Activated CD4-positive, alpha-beta T cell treated with anti-CD3 and anti-CD28 coated beads, Interleukin-2, Interleukin-6, amounts not matched to agents 100 ng/mL and 50 ng/mL, durations not matched to agents 16 hours and 8 hours (primary cell): ENCODE results near the gene TTC6.

Experiments
- DNase-seq: peaks from one replicate; pipeline ENCODE4 v3.0.0-alpha.2; 2020

The TTC6 gene

DNA sequence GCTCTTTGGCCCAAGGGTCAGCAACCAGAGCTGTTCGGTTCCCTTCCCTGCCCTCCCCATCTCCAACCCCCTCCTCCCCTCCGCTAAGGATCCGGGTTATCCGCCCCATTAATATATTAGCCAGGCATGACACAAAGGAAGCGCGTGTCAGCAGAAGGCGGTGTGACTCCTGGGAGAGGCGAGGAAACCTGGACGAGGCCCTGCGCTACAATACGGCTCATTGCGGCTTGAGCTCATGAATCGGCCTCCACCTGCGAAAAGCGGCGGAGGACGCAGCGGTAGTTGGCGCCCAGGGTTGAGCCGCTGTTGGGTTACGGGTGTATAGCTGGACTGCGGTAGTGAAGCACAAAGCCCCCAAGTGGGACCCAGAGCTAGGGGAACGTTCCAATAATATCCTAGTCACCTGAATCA lies 10.3 kb upstream of the TTC6 start:
- no peak for DNase-seq

DNA sequence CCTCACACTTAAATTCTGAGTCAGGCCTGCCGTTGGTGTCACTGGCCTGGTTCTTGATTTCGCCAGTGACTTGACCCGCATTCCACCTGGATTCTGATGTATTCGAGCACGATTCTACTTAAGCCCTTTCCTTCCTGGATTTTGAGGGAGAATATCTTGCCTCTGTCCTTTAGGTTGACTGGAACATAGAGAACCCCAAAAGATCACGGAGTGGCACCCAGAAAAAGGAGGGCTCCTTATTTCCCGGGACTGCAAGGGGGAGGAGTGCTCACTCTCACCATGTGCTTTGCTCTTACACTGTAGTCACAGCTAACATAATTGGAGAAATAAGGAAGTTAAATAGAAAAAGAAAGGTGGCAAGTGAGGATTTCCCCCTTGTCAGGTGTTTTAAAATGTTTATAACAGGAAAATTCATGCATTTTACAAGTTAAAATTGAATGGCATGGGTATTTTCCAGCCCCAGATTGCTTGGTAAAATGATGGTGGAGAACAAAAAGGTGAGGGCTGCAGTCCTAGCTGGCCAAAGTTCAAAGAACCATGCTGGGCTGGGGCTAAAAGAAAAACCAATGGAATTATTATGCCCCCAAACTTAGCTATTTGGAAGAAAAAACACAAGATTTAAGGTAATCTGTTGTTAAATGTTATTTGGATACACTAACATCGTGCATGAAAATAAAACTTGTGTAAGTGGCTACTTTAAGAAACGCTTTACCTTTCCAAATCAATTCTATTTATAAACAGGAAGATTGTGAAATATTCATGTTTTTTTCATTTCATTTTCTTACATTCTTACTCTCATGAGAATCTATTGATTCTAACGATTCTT lies 9.2 kb upstream of the TTC6 start:
- DNase-seq, result no peak

DNA sequence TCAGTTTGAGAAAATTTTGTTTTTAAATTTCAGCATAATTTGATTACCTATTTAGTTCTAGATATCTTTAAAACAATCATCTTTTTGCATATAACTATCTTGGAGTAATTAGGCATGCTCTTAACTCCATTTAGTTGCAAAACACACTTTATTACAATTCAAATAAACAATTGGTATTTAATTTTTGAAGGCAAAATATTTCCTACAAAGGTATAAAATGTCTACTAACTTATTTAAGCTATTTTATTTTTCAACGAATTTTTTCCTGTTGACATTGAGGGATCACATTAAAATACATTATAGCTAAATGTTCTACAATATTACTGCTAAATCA lies 8.7 kb upstream of the TTC6 start:
- DNase-seq, result no peak

DNA sequence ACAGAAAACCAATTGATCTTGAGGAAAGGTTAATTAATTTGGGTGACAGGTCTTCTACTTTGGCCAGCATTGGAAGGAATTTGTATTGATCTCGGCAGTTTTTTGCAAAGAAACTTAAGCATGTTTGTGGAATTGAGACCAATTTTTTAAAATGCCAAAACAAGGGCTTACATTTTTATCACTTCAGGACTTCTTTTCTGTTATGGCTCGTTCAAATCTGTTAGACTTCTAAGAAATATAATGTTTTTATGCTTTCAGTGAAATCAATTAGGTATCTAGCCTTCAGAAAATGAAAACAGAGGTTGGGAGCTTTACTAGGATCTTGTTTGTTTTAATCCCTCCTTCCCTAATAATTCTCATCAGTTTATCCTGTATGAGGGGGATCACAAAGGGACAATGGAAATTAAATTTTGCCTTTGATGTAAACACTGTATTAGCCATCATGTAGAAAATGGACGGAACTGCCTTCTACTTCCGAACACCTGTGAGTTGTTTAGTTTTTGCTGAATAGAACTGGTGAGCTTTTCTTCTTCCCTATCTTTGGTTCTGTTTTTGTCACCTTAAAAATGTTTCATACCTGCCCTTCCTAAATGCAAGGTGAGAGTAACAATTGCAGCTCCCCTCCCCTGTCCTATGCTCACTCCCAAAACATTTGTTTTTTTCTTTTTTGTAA lies 8.2 kb upstream of the TTC6 start:
- DNase-seq, result no peak

DNA sequence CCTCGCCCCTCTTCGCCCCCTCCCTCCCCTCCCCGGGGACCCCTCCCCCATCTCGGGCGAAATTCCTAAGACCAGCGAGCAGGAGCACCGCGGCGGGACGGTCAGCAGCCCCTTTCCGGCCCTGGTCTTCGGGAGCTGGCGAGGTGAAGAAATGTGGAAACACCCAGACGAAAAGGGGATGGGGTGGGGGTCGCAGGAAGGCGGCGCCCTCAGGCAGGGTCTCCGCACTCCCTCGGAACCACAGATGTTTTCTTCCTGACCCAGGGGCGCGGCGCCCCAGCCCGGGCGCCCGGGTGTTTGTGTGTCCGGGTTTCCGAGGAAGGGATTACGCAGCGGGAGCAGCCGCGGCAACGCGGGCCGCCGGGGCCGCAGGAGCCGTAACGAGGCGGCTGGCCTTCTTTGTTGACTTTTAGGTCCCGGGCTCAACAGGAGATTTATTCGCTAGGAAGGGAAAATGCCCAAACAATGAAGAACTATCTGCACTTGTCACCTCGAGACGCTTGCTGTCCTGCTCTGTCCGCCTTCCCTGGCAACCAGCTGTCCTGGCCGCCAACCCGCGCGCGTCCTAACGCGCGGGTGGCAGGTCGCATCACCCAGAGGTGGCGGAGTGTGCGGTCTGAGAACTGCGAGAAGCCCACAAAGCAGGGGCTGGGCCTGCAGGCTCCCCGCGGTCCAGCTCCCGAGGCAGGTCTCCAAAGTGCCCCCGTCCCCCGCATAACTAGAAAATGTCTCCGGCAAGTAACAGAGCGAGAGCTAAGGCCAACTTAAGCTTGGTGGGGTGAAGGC lies 7.4 kb upstream of the TTC6 start:
- no peak for DNase-seq

DNA sequence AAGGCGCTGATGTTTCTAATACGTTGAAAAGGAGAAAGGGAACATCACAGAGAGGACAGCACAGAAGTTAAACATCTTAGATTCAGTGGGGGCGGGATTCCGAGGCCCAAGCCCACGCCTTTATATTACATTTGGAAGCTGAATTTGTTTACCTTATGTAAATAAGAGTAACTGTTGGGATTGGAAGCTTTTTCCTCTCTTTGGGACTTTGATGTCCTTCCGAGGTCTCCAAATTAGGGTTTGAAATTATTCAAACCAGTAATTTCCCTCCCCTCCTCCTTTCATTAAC lies 6.8 kb upstream of the TTC6 start:
- no peak for DNase-seq

DNA sequence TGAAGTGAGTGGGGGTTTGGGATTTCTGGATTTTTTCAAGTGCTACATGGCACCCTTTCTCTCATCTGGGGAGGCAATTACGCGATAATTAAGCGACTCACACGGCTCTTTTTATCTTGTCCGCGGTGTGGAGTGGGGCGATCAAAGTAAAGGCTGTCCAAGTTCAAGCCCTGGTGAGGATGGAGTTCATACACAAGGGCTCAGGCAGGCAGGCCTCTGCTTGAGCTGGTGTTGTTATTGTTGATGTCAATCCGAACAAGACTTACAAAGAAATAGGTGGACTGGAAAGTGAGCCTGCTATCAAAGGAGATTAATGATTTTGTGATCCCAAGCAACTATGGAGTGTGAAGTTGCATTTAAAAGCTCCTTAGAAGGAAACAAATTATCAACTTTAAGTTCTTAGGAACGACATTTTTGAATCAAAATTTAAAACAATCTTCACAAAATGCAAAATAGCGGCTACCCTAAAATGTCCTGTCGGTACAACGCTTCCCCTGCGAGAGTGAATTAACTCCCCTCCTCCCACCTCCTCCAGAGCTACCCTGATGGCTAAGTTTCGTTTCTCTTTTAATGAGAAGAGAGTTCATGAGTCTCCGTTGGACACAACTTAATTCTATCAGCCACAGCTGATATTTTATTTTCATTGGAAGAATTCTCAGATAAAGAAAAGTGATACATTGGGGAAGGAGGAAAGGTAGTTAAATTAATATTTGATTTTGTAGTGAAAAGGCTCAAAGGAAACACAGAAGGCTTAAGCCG lies 6.3 kb upstream of the TTC6 start:
- no peak for DNase-seq

DNA sequence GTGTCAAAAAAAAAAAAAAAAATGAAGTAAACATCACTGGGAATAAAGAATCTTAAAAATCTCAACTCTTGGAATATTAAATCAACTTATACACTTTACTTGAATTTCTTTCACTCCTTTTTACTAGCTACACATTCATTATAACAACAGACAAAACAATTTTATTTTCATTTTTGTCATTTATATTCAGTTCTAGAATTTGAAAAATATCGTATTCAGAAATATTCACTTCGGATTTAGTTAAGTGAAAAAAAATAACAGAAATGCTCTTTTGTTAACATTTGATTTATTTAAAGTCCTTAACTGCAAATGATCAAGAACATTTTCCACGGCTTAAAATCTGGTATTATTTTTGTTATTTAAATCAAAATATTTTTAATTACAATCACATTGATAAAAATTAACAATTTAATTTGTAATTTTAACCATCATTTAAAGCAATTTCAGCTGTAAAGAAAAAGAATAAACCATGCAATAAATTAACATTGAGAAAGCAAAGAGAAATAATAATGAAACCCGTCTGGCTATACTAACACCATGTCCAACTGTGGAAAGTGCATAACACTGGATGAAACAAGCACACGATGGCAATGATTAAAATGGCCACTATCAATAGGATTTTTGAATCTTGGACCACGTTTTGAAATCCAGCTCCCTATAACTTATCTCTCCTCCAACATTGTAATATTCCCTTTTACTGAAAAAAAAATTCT lies 5.6 kb upstream of the TTC6 start:
- DNase-seq, result no peak

DNA sequence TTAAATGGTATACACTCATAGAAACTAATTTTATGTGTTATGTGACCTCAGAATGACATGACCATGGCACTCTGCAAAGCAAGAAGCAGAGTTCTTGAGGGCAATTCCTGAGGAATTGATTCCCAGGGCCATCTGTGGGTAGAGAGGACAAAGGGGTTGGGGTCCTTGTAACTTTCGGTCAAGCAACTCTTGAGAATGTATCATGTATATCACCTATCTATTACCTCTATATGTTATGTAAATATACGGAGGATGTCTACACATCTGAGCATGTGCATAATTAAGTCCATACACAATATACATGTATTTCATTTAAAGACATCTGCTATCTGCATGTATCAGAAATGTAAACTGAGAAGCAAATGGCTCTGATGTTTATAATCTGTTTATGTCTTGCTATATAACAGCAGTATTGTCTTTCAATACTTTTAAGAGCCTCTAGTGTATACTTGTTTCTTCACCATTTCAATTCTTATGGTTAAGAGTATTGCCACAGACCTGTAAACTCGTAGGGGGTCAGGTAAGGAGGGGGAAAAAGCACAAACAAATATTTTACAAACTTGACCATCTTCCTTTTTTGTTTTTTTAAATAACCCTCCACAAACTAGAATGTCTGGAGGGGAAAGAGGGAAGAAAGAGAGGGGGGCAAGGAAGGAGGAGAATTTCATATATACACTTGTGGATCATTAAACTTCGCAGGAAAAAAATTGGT lies 4.8 kb upstream of the TTC6 start:
- DNase-seq, result no peak

DNA sequence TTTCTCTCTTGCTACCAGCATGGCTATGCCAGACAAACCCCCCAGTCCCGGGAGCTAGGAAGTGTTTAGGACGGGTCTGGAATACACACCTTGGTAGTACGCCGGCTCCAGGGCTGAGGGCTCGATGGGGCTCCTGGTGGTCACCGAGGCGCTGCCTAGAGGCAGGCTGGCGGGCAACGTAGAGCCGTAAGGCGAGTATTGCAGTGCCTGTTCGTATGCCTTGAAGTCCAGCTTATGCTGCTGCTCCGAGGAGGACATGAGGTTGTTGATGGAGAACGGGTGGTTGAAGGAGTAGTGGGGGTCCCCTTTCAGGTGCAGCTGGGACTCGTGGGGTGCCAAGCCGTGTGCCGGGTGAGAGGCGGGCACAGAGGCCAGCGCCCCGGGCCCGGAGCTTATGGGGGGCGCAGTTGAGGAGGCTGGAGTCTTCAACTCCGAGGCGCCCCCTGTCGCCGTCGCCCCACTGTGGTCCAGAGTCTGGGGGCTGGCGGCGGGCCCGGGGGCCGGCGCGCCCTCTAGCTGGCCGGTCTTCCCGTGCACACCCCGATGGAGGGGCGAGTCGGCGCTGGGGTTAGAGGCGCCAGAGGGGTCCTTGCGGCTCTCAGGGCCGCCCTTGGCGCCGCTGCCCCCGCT lies 4.0 kb upstream of the TTC6 start:
- DNase-seq, result no peak

DNA sequence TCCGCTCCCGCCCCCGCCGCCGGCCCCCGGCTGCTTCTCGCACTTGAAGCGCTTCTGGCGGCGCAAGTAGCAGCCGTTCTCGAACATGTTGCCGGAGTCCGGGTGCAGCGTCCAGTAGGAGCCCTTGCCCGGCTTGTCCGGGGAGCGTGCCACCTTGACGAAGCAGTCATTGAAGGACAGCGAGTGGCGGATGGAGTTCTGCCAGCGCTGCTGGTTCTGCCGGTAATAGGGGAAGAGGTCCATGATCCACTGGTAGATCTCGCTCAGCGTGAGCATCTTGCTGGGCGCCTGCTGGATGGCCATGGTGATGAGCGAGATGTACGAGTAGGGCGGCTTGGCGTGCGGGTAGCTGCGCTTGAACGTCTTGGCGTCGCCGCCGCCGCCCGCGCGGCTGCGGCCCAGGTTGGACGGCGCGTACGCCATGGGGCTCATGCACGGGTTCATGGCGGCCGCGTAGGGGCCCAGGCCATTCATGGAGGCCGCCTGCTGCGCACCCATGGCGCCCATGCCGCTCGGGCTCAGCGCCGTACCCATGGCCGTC lies 3.4 kb upstream of the TTC6 start:
- DNase-seq, result no peak

DNA sequence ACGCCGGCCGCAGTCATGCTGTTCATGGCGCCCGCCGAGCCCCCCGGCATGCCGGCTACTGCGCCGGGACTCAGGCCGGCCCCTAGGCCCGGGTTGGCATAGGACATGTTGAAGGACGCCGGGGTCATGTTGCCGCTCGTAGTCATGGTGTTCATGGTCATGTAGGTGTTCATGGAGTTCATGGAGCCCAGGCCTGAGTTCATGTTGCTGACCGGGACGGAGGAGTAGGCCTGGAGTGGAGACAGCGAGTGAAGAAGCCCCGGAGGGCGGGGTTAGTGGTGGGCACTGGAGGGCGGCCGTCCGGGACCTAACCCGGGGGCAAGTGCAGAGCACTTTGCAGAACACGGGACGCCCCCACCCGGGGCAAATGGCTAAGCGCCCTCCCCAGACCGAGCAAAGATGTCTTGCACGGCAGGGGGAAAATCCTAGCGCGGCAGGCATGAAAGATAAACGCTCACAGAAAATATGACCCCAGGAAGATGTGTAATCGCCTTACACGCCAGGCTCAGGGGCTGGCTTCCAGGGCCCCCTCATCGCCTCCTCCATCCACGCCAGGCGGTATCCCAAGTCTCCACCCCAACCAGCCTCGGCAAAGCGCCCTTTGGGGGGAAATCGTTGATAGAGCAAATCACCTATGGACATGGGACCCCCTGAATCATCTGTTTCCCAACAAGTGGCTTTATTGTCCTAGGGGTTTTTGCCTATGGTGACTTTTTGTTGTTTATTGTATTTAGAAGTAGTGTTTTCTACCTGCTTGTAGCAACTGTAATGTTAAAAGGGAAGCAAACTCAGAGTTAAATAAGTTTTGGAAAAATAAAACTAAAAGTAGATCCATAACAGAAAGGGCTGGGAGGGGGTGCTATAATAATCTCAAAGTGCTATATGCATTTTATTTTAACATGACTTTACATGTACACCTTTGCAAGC lies 2.7 kb upstream of the TTC6 start:
- DNase-seq, result no peak

DNA sequence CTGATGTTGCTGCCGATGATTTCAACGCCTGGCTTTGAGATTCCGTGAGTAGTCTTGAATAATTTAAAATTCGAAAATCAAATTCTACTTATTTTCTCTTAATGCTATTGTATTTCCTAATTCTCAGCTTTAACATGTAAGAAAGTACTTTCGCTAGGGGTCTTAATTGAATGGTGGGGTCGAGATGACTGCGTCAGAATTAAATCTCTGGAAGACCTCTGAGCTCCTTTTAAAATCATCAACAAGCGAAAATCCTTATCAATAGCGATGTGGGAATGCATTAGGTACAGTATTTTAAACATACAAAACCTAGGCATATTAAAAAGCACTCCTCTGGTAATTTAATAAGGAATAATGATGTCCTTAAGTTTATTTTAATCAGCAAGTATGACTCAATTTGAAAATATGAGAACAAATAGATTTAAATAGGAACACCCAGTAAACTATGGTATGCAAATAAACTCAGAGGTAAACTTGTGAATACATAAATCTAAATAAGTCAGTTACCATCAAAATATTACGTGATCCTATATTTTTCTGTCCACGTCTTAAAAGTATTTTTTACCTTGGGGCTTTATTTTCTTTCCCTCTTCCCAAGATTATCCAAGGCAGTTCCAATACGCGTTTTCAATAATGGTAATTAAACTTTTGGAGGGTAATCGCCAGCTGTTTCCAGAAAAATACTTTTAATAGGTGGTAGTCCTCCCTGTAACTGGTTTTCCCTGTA lies 1.8 kb upstream of the TTC6 start:
- DNase-seq, result no peak

DNA sequence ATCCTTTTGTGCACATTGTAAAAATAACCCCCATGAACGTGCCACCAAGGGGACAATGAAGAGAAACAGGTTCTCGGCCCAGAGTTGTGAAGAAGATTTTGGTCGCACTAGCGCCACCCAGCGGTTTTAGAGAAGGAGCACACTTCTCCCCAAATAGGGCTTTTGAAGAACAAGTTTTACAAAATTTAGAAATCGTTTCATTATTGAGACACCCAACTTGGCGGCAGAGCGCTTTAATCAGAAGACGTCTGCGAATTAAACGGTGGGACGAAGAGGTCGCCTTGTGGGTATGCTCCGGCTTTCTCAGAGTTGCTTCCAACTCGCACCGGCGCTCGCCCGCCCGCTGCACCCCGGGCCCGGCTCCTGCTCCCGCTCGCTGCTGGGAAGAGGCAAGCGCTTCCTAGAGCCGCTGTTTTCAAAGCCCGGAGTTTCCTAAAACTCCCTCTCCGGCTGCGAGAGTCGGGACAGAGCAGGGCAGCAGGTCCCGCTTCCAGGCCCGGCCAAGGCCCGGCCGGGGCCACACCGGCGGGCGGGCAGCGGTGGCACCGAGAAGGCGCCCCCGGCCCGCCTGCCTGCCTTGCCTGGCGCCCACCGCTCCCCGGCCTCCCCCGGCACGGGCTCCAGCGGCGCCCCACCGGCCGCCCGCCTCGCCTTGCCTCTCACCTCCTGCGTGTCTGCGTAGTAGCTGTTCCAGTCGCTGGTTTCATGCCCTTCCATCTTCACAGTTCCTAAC lies 1.0 kb upstream of the TTC6 start:
- peak; percentile 70 for DNase-seq

DNA sequence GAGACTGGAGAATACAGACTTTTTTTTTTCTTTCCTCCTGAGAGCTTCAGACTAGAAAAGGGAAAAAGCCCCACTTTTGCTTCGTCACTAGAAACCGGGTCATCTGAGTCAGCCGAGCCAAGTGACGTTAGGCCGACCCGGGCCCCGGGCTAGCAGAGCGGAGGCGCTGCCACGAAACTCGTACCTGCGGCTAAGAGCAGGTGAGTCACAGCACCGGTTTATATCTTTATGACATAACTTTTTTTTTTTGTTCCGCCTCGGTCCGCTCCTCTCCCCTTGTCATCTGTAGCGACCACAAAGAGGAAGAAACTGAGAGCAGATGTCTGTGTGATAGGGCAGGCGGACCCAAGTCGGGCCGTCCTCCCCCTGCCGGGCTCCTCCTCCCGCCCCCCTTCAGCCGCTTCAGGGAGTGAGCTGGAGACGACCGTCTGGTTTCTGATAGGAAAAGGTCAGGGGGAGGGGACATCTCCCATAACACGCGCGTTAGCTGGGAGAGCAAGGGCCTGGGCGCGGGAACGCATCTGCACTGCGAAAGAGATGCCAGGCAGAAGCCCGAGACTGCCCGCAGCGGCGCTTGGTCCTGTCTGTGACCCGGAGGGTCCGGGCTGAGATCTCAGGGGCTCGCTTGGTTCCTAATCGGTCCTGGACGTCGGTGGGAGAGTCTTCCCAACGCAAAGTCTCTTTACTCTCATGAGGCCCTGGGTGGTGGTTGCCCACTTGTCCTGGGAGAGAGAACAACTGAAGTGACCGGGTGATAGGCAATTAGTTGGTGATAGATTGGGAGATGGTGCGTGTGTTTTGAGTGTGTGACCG lies 586 bp downstream of the TTC6 start:
- DNase-seq, result peak; percentile 77

DNA sequence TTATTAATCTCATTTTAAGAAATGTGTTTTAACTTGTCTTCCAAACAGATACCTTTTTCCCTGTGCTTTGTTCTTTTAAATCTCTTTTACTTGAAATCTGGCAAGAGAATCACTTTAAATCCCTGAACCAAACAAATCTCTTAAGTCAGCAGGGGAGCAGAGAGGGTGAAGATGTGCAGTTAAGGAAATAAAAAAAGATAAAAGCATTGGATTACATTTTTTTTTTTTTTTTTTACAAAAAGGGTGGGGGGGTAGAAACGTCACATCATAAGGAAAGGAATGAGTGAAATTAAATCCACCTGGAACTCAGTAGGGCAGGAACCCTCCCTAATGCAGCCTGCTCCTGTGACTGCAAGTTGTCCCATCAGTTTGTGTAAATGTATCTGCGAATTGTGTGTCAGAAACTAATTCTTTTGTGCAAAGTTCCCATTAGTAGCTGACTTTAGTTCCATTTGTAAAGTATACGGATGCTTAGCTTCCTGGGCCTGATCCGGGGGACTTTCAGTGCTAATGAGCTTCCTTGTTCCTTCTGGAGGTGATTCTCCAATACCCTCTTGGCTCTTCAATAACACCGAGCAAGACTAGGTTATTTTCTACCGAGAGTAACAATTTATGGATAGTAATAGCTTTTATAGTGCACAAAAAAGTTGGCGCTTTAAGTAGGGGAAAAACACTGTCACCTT lies 1.5 kb downstream of the TTC6 start:
- no peak for DNase-seq

DNA sequence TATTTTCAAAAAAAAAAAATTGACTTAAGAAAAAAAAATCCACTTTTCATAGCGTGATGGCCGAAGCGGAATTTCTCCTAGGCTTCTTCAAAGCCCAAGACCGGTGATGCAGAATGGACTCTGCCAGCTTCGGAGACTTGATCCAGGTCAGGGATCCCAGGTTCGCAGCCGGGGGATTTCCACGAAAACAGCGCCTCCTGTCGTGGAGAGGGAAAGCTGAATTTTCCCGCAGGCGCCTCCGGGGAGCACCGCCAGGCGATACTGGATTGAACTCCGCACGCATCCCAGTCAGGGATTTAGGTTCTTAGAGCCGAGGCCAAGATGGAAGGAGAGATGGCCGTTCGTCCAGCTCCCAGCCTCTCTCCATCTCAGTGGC lies 2.1 kb downstream of the TTC6 start:
- no peak for DNase-seq
